Hepatic stellate cell (primary cell): ENCODE measurements around the gene KCTD16.

Experiments
- DNase-seq: peaks from one replicate; pipeline ENCODE4 v3.0.0; 2011; ENCODE audit warnings: low spot score

KCTD16 gene

DNA sequence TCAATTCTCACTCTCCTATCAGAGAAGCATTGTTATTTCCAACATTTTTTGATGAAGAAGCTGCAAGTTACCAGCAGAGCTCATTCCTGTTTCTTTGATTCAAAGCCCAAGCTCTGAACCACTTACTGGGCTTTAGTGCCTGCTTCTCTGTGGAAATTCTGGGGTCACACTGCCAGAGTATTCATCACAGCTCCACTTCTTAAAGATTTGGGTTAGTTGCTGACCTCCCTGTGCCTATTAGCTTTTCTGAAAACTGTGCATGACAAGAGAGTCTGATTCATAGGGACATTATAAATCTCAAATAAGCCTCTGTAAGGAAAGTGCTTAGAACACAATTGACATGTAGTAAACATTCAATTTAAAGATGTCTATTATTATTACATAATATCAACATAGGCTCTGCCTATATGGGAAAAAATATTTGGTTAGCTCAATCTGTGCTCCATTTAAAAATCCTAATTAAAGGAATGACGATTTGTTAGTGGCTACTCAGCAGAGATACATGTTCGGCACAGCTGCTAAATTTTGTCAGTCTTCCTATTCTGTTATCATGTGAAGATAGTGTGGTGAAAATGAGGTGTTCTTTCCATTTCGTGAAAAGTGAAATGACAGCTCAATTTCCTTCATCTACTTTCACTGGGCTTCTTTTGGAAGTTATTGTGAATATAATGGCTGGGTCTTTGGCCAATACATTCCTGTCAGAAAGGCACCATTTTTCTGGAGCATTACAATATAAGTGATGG, 293.0 kb downstream of the KCTD16 start:
- DNase-seq: no peak

DNA sequence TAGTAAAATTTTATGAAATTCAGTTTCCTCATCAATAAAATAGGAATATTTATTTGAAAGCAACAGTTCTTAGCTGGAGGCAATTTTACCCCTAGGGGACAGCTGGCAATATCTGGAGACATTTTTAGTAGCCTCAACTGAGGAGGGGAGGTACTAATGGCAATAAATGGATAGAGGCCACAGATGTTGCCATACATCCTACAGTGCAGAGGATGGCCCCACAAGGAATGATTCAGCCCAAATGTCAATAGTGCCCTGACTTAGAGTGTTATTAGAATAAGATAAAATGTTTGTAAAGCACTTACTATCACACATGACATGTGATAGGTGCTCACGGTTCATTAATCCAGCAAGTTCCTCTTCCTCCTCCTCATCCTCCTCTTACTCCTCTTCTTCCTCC, 293.6 kb downstream of the KCTD16 start:
- DNase-seq: no peak

DNA sequence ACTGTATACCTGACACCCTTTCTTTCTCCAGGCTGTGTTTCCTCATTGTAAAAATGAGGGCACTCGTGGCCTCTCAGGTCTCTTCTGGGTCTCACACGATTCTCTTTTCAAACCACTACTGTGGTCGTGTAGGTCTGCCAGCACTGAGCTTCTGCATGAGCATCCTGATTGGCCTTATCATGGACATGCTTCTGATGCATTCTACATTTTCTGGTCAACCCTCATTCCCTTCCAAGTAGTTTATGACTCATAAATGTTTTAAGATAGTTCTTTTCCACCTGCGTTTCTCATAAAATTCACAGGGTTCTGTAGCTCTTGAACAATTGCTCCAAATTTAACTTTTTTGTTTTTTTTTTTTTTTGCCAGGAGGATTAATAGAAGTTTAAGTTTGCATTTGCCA, 294.8 kb downstream of the KCTD16 start:
- DNase-seq: no peak

DNA sequence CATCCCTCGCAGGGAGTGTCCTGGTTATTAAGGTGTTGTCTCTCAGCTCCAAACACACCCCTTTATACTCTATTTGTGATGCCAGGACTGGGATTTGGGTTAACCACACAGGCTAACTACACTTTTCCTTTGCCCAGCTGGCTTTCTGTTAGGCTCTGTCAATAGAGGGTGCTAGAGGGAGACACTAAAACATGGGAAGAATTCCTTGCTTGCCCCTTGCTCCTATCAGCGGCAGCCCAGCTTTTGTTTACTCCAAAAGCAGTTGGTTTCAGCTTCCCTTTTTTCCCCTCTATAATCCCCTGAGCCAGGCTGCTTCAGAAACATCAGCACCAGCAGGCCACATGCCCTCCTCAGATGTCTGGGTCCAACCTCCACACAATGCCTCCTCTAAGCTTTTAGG, 297.1 kb downstream of the KCTD16 start:
- DNase-seq: peak; percentile 11

DNA sequence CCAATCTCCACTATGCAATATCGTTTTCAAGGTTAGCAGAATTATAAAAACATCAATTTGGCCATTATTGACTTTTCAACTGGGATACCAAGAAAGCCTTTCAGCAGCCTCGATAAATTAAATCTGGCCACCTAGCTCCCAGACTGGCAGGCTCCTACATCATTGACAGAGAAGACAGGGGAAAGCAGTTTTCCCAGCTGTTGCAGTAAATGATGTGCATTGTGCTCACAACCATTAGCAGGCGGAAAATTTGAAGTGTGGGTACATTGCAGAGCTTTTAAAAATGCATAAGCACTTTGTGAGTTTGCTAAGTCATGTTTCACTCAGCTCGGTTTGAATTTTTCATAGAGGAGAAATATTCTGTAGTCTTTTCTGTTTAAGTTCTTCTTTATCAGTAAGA, 297.9 kb downstream of the KCTD16 start:
- no peak for DNase-seq

DNA sequence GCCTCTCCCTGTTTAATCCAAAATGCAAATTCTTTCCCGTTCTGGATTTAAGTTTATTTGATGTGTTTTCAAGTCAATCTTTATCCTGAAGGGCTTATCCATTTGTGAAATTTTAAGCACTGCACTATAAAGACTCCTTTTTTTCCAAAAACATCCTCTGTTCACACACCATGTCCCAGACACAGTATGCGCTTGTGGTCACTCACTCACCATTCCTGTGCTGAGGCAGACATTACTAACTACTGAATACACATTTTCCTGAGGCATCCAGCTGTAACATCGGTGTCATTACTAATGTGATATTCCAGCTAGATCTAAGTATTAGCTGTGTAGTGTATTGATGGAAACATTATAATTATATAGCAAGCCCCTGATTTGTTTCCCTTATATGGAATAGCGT, 298.4 kb downstream of the KCTD16 start:
- DNase-seq: peak; percentile 20

DNA sequence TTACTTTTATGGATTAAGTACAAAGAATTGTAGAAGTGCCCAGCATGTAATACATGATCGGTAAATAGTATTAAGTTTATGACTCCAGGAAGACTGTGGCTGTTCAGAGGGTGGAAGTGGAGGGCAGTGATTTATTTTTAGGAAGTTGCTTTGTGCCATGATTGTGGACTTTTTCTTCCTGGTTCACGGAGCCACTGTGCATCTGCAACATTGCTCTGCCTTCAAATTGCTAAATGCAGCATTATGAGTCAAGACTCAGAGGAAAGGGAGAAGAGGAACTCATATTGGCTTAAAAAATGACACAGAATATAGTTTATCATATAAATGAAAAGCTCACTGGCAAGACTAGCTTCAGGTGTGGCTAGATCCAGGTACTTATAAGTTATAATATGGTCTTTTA, 301.5 kb downstream of the KCTD16 start:
- DNase-seq: no peak

DNA sequence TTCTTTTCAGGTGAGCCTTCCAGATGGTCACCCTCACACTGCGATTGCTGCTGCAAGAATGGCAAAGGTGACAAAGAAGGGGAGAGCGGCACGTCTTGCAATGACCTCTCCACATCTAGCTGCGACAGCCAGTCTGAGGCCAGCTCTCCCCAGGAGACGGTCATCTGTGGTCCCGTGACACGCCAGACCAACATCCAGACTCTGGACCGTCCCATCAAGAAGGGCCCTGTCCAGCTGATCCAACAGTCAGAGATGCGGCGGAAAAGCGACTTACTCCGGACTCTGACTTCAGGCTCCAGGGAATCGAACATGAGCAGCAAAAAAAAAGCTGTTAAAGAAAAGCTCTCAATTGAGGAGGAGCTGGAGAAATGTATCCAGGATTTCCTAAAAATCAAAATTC, 303.0 kb downstream of the KCTD16 start:
- no peak for DNase-seq

DNA sequence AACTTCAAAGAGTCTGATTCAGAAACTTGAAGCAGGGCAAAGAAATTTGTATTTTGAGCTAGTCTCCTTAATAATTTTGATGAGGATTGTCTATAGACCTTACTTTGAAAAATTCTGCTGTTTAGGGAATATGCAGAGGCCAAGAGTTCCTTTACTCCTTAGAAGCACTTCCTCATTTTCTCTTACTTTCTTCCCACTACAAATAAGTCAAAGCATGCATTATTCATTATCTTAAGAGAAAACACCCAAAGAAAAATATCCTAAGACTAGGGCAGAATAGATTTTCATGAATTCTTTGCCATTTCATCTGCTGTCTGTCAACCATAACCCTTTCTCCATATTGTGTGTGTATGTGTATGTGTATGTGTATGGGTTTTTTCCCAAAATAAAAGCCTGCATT, 307.9 kb downstream of the KCTD16 start:
- DNase-seq: no peak

DNA sequence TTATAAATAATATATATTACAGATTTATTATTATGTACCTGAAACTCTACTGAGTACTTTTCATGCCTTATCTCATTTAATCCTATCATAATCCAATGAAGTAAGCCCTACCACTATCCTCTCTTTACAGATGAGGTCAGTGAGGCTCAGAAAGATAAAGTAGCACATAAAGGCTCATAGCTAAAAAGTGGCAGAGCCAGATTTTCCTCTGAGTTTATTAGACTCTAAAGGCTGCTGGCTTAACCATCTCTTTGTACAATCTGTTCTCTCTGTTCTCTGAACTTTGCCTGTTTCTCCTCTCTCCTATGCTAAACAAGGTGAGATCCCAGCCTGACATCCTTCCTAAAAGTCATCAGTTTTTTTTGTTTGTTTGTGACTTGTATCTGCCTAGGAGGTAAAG, 311.2 kb downstream of the KCTD16 start:
- no peak for DNase-seq

DNA sequence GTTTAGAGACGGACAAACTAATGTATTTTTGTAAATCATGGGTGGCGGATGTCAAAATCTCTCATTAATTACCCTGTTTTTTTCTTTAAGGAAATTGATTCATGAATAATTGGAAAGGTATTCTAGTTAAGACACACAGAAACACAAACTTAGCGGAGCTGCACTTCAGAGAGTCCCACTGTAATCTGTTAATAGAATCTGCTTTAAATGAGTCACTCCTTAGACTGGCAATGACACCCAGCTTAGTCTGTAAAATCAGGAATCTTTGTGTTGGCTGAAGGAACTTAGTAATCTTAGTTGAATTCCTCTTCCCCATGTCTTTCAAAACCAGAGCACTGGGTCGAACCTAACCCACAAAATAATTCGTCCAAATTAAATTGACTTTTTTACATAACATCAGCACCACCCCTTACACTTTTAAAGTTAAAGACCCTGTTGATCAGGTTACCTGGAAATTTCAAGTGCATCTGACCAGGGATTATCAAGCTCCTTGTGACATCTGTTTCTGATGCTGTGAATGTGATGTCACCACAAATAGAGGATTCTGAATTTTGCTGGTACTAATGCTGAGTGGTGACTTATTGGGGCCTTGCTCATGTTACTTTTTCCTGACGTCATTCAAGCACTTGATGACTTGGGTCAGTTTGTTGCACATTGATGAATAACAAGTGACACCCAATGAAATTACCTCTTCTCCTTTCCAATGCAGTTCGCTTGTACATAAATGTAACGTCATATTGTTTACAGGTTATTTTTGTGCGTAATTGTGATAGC, 313.6 kb downstream of the KCTD16 start:
- peak; percentile 24 for DNase-seq

DNA sequence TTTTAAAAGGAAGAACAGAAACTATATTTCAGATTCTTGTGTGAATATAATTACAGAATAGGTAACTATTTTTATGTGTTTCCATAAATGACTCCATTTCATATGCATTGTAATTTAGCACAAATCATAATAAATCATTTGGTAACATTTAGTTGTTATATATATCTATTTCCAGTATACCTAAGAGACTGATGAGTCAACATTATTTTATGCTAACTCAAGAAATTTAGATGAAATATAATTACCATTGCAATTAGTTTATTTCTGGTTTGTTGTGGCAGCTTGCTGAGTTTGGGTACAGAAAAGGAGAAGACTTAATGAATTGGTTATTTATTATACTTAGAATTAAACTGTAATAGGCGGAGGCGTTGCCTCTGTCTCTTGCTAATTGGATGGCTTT, 314.9 kb downstream of the KCTD16 start:
- DNase-seq: no peak

DNA sequence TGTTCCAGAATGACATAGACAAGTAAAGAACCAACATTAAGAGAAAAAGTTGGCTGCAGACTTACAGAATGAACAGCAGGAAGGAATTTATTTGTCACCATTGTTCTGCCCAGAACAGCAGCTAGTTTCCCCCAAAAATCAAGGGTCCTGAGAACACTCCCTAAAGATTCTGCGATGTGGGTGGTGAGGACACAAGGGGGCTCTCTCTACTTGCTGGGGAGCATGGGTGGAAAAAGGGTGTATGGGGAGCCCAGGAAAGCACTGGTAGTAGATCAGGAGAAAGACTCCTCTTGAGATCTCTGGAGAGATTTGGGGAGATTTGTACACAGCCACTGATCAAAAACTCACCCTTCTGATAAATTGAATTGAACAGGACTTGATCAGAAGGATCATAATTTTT, 316.5 kb downstream of the KCTD16 start:
- no peak for DNase-seq

DNA sequence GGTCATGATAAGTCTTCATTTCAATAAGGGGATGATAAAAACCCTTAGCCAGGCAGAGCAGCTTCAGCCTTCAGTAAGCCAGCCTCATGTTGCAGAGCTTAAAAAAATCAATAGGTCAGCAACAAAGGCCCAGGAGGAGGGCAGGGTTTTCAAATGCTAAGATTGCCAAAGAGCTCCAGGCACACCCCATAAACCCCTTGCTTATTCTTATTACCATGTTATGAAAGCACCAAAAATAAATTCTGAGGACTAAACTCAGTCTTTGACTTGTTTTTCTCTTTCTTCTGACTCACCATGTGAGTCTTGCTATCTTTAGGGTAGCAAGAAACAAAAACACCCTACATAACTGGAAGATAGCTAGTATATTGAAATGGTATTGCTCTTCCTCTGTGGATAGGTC, 317.1 kb downstream of the KCTD16 start:
- DNase-seq: no peak

DNA sequence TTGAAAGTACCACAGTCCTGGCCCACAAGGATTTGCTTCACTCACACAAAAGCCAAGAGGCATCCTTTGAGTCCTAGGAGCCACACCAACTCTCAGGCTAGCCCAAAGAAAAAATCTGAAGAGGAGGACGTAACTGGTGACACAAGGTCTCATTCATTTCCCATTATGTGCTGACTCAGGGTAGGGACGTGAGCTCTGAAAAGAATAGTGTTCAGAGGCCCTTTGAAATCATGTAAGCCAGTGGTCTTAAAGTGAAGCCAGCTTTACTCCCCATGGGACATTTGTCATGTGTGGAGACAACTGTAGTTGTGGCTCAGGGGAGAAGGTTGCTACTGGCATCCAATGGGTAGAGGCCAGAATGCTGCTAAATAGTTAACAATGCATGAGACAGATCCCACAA, 332.4 kb downstream of the KCTD16 start:
- DNase-seq: no peak

DNA sequence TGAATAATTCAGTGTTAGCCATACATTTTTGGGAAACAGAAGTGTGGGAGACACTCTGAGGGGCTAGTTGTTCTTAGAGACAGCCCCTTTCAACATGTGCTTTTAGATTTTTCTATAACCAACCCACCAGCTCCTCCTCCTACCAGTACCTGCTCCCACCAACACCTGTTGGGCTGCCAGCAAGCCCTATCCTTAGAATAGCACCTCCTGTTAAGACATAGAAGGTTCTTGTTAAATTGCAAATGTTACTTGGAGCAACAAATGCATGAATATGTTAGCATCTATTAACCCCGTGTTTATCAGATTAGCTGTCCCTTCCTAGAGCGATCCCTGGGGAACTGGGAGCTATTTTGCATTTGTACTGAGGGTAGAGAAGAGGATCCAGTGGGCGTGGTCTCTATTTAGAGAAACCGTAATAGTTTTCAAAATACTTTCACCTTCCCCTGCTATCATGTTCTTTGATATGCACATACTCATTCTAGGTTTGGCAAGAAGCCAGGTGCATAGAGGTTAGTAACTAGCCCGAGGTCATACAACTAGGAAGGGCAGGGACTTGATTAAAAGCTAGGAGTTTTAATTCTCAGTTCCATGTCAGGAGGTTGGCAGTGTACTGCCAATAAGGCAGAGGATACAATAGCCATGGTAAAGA, 334.4 kb downstream of the KCTD16 start:
- no peak for DNase-seq

DNA sequence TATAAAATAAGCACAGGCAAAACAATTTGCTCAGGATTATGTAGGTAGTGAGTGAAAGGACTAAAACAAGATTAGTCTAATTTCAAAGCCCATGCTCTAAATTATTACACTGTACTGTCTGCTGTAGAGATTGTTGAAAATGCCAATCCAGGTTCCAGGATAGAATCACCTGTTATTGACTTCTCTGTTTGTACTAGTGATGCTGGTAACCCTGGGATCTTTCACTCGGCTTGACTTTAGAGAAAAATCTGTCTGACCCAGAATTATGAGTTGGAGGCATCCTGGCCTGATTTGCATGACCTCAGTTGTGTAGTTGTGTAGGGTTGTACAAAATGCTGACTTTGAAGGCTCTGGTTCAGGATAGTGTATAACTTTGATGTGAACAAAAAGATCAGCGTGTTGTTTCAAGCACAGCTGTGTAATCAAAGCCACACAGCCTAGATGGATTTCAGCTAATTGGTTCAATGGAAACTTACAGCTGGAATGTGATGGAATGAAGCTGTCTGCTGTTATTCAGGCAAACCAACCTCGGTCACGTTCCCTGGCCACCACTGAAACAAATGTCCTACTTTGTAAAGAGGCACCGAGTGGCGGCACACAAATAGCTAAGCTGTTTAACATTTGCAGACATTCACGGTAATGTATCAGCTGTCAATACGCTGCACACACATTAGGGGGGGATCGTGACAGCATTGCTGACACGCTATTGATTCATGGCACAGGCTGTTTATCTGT, 340.3 kb downstream of the KCTD16 start:
- no peak for DNase-seq

DNA sequence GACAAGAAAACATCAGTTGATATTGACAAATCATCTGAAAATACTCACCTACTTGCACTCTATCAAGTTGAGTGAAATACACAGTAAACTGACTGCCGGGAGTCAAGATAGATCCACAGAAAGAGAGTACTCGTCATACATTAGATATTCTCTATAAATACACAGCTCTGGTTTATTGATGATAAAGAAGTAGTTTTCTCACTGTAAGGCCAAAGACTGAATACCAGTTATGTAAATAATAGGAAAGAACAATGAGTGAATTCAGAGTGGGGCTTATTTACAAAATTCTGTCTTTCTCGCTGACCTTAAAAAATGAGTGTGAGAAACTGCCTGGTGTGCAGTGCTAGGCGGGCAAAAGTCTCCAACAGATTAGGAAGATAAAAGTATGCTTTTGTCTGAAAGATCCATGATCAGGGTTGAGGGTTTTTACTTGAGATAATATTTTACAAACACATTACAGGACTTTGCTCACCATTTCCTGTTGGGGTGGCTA, 341.0 kb downstream of the KCTD16 start:
- no peak for DNase-seq

DNA sequence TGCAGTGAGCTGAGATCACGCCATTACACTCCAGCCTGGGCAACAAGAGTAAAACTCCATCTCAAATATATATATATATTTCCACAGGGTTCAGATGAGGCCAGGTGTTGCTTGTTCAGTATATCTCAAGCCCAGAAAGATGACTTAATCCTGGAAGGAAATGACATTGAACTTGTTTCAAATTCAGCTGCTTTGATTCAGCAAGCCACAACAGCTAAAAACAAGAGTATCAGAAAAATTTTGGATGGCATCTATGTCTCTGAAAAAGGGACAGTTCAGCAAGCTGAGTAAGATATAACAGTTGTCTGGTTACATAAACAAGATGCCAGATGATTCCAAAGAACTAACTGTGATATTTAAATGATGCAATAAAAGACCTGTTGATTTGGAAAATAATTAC, 352.0 kb downstream of the KCTD16 start:
- no peak for DNase-seq

DNA sequence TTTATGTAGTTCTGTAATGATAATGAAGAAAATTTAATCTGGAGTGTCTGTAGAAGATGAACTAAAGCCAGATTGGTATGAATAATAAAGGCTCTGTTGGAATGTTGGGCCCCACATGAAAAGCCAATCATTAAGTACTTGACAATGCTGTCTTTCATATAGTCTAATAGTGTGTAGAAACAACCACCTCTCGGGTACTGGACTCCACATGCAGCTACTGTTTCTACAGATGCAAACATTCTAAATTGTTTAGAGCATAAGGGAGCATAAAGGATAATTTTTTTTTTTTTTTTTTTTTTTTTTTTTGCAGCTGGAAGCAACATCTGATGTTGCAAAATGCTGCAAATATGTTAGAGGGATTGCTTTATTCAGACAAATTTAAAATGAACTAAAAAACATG, 354.3 kb downstream of the KCTD16 start:
- no peak for DNase-seq

DNA sequence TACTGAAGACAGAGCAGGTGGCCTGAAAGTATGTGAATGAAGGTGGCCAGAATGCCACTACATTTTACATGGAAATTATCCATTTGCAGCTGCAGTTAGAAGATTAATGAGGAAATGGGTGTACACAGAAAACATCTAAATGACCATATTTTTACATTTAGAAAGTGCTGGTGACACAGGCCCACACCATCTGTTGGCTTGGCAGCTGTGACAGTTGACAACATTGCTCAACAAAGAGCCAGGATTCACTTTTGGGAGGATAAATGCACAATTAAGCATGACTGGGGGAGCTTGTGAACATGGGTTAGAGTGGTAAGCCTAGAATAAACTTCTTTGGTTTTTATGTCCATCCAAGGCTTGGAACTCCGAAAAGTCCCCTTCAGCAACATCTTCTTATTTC, 360.5 kb downstream of the KCTD16 start:
- DNase-seq: no peak
